ENCODE data around the gene VSIG10L. TPM values are rescaled to one million over a fixed set of nuclear protein-coding genes. Genes with fewer than 3 reads are reported as not detected.

The VSIG10L gene
- total RNA-seq, 1 donor from 2014 or later = 4.9 TPM

GRCh38 chr19:51329411-51329810, 12.5 kb downstream of the VSIG10L start:
- Mint-ChIP-seq H3K36me3 (ENCODE audit: low read depth) (peaks cover 11% of the 10 kb centered on the region), H3K27ac (ENCODE audit: unreplicated experiment) (no peak overlapping the region), H3K4me3 (ENCODE audit: unreplicated experiment) (no peak overlapping the region), H3K4me1 (ENCODE audit: low read depth) (peaks cover 2% of the 10 kb centered on the region), H3K9me3 (ENCODE audit: low read depth) (peaks cover 3% of the 10 kb centered on the region), H3K27me3 (ENCODE audit: low read depth) (peaks cover 2% of the 10 kb centered on the region)
- no peak for TF ChIP-seq CTCF (IDR thresholded peaks at IDR 0.05)
- DNase-seq (ENCODE audit: low spot score) = peak; percentile 44

GRCh38 chr19:51327066-51328001, 14.6 kb downstream of the VSIG10L start:
- Mint-ChIP-seq H3K4me3 (ENCODE audit: unreplicated experiment) (no peak overlapping the region), H3K36me3 (ENCODE audit: low read depth) (peaks cover 11% of the 10 kb centered on the region), H3K4me1 (ENCODE audit: low read depth) (peaks cover 2% of the 10 kb centered on the region), H3K27me3 (ENCODE audit: low read depth) (peaks cover 17% of the 10 kb centered on the region), H3K9me3 (ENCODE audit: low read depth) (peaks cover 3% of the 10 kb centered on the region), H3K27ac (ENCODE audit: unreplicated experiment) (no peak overlapping the region)
- TF ChIP-seq CTCF (IDR thresholded peaks at IDR 0.05) = peak; percentile 10
- DNase-seq (ENCODE audit: low spot score) = no peak

GRCh38 chr19:51326216-51327065, 15.5 kb downstream of the VSIG10L start:
- H3K36me3 Mint-ChIP-seq (ENCODE audit: low read depth) = peaks cover 5% of the 10 kb centered on the region
- no peak for DNase-seq (ENCODE audit: low spot score)
- peaks cover 3% of the 10 kb centered on the region for H3K9me3 Mint-ChIP-seq (ENCODE audit: low read depth)
- peaks cover 2% of the 10 kb centered on the region for H3K4me1 Mint-ChIP-seq (ENCODE audit: low read depth)
- no peak overlapping the region for H3K27ac Mint-ChIP-seq (ENCODE audit: unreplicated experiment)
- H3K4me3 Mint-ChIP-seq (ENCODE audit: unreplicated experiment) = no peak overlapping the region
- H3K27me3 Mint-ChIP-seq (ENCODE audit: low read depth) = peaks cover 17% of the 10 kb centered on the region
- no peak for TF ChIP-seq CTCF (IDR thresholded peaks at IDR 0.05)

GRCh38 chr19:51325161-51325976, 16.6 kb downstream of the VSIG10L start:
- Mint-ChIP-seq H3K27ac (ENCODE audit: unreplicated experiment) (no peak overlapping the region), H3K9me3 (ENCODE audit: low read depth) (no peaks in the 10 kb centered on the region)

More at GRCh38 chr19:51325161-51325976, 16.6 kb downstream of the VSIG10L start:
- no peak overlapping the region for H3K4me3 Mint-ChIP-seq (ENCODE audit: unreplicated experiment)
- DNase-seq (ENCODE audit: low spot score) = no peak
- no peak for TF ChIP-seq CTCF (IDR thresholded peaks at IDR 0.05)
- H3K27me3 Mint-ChIP-seq (ENCODE audit: low read depth) = peaks cover 17% of the 10 kb centered on the region
- peaks cover 2% of the 10 kb centered on the region for H3K4me1 Mint-ChIP-seq (ENCODE audit: low read depth)
- H3K36me3 Mint-ChIP-seq (ENCODE audit: low read depth) = no peaks in the 10 kb centered on the region

Data from chondrocyte (in vitro differentiated cells).